Esophagus mucosa (tissue), 1 donor: Measurements from ENCODE around the gene RUNX1. TPM values are rescaled to one million over a fixed set of nuclear protein-coding genes. Genes with fewer than 3 reads are reported as not detected.

Source experiments
- ATAC-seq: fragments of 200-7000 bp; cut with Tn5 transposase; one replicate; pipeline ENCODE4 v1.9.1; 2020
- total RNA-seq: library from RNA; stranded (reverse); gene quantifications from one replicate; pipeline ENCODE4 v1.2.4, GENCODE V29; 2023
- donor health status: DM: yes; HTN: yes; CAD: no.

RUNX1 gene
- total RNA-seq, 1 donor from 2014 or later = 18.3 TPM

DNA sequence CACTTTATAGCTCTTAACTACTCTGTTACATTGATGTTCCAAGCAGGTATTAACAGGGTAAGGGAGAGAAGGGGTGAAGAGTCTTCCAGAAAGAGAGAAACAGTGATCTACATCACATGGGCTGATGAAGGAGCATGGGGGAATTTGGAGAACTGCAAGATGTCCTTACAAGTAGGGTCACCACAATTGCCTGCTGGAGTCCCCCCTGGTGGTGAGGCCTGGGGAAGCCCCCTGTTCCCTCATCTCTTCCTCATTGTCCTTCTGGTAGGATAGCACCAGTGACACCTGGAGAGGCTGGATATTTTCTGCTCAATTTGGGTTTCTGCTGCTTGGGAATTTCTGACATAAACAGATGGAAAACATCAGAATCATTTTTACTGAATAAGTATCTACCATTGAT, 126.6 kb downstream of the RUNX1 start:
- ATAC-seq = no peak

DNA sequence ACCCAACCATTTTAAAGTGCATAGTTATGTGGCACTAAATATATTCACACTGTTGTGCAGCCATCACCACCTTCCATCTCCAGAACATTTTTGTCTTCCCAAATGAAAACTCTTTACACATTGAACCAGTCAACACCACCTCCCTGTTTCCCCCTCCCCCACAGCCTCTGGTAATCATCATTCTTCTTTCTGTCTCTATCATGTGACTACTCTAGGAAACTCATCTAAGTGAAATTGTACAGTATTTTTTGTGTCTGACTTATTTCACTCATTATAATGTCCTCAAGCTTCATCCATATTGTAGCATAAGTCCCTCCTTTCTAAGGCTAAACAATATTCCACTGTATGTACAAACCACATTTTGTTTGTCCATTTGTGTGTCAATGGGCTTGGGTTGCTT, 128.0 kb downstream of the RUNX1 start:
- ATAC-seq = no peak

DNA sequence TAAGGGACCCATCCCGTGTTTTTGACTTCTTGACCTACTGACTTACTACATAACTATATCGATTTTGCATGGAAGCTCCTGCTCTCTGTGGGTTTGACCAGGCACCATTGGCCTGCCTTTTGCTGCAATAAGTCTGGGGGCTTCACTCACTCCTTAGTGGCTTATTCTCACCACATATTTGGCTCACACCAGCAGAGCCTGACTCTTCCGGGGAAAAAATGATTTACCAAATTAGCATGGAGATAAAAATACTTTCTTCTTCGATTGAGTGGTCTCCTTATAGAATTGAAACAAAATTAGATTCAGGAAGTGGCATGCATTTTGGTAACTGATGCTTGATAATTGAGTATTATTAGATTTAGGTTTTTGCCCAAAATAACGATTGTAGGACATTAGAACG, 129.7 kb downstream of the RUNX1 start:
- ATAC-seq = no peak

DNA sequence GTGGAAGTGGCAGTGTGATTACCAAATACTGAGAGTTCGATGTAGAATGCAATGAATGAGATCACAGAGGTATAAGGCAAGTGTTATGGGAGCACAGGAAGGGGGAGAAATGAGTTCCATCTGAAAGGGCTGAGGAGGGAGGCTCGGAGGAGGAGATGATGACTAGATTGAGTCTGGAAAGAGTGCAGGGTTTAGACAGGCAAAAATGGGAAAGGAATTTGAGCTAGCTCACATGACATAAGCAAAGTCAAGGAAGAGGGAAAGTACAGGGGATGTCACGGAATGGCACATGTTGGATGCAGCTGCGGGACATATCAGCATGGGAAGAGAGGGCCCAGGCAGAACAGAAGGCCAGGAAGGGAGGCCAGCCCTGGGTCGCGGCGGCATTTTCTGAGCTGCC, 132.7 kb downstream of the RUNX1 start:
- no peak for ATAC-seq

DNA sequence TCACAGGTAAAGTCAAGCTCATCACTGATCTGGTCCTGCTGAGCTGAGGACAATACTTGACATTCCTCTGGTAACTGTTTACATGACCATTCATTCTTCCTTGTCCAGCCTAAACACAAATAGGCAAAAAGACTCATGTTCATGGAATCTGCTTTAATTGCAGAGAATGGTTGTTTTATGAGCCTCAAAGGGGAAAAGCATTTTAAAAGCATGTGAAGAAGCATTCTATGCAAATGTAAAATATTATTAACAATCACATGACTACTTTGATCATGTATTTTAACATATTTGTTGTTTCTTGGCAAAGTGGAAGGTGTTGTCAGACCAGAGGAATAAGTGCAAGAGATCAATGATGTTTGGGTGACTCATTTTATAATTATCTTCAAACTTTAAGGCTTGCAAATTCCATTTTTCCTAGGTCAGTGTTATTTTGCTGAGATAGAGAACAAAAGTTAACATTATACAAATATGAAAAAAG, 133.7 kb downstream of the RUNX1 start:
- no peak for ATAC-seq

DNA sequence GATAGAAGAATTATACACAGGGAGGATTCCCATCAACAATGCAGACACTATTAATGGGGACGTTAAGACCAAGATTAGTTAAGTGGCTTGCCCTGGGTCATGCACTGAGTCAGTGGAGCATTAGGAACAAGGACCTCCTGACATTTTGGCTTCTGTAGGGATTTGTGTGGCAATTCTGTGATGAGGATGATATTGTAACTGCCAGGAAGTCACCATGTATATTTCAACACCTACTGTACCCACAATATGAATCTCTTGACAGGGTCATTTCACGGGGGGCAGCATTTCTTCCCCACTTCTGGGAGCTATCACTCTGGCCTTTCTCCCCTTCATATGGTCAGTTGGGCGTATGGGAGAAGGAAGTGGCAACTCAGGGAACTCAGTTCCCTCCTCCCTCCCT, 134.9 kb downstream of the RUNX1 start:
- no peak for ATAC-seq

DNA sequence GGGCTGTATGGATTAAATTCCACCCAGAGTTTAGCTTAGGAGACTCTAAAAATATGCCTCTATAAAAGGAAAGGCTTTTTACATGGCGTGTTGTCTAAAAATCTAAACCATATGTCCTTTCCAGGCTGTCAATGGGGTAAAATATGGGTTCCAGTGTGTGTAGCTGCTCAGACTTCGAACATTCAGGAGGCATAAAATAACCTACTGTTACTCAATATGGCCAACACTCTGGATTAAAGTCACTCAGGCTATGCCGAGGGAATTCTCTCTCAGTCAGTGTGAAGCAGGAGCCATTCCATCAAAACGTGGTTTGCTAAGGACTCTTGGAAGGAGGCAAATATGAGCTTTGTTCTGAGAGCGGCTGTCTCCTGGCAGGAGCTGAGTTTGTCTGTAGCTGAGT, 135.3 kb downstream of the RUNX1 start:
- ATAC-seq = no peak

DNA sequence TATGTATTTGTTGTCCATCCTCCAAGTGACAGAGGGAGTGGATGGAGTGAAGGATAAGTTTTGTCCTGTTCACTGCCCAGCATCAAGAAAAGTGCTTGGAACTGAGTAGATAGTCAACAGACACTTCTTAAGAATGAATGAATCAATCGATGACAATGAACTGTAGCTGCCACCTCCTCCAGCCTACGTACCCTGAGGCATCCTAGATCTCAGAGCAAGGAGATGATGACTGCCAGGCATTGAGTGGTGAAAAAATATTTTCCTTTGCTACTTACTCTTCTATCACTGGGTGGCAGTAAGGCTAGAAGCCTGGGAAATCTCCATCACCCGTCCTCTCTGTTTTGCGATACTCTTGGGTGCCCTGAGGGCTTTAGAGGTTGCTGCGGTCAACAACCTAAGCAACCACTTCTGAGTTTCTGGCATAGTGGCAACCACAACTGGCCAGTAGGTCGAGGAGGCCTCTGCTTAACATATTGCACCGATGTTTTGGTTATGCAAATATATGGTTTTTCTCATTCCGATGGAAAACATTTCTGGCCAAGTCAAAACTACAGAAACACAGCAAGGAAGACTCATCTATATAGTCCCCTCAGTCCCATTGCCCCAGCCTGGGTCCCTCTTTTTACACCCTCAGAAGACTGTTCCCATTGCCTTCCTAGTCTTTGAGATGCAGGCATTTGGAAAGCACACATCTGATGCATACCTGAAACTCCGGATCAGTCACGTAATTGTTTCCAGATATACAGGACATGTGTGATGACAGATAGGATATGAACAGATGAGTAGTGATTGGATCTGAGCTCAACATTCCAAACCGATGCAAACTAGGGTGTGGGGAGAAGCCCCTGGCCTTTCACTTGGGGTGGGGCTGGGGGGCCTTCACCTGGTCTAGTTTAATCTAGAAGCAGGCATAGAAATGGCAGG, 136.8 kb downstream of the RUNX1 start:
- ATAC-seq = no peak

DNA sequence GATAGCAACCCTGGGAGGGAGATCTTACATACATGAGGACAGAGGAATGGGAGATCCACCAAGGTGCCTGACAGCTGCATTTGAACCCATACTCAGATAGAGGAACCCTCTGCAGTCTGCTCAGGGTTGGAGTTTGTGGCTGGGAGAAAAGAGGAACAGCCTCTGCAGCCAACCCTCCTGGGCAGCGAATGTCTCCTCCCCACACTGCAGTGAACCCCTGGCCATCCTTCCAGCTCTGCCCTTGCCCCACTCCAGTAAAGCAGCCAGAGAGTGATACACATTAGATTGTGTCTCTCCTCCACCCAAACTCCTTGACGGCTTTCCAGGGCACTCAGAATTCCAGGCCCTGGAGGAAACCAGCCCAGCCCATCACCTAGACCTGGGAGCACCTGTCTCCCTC, 137.7 kb downstream of the RUNX1 start:
- no peak for ATAC-seq

DNA sequence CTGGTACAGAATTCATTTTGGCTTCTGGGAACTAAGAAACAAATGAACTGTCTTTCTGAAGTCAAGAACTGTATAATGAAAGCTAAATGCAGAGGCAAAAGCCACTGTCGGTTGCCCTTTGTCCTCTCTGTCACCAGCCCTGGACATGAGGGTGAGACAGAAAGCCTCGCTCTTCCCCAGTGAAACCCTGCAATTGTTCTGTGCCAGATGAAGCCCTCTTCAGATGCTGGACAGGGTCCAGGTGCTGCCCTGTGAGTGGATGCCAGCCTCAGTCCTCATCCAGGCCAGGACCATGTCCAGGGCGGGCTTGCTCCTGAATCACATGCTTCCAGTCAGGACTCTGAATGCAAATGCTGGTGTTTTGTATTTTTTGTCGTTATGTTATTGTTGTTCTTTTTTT, 138.7 kb downstream of the RUNX1 start:
- ATAC-seq = no peak

DNA sequence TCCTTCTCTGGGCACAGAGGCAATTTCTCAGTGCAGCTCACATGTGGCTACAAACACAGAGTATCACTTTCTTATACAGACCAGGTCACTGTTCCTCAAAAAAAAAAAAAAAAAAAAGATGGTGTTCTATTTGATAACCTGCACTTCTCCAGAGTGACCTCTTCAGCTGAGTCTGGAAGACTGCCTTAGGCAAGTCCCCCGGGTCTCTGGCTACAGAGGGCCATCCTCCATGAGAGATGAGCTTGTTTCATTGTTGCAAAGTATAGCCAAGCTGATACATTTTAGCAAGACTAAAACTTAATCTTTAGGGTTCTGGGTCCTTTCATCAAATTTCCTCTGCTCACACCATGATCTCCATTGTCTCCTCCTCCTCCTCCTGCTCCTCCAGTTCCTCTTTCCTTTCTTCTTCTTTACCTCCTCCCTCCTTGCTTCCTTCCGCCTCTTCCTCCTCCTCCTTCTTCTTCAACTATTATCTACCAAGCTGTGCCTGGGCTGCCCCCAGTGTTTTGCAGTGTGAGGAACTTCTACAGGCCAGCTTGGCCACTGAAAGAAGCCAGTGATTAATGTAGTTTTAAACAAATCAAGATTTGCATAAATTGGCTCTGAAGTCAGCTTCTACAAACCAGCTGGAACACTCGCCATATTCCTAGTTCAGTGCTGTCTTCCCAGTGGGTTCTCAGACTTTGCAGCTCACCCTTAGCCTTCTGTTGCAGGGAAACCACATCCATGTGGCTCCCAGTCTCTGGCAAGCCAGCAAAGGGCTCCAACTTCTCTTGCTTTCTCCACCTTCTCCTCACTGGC, 139.4 kb downstream of the RUNX1 start:
- no peak for ATAC-seq

DNA sequence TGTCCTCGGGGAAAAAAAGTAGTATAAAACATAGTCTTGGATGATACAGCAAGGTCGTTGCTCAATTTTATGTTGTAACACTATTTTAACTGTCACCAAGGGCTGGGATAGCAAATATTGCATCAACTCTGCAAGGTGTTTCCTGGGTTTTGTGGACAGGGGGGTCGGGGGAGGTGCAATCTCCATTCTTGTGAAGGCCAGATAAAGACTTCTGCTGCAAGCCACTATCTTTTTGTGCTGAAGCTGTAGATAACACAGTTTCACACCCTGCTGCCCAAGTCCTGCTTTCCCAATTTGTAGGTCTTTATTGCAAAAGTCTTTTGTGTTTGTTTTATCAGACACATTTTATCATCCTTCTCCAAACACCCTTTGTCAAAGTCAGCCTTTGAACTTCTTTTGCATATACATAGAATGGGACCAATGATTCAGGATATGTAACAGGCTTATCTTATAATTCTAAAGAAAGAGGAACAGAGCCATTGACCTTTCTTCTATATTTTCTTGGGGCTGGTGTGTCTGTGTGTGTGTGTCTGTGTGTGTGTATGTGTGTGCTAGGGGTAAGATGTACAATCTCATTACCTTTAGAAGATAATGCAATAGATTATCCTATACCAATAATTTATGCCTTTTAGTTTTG, 140.6 kb downstream of the RUNX1 start:
- ATAC-seq = no peak

DNA sequence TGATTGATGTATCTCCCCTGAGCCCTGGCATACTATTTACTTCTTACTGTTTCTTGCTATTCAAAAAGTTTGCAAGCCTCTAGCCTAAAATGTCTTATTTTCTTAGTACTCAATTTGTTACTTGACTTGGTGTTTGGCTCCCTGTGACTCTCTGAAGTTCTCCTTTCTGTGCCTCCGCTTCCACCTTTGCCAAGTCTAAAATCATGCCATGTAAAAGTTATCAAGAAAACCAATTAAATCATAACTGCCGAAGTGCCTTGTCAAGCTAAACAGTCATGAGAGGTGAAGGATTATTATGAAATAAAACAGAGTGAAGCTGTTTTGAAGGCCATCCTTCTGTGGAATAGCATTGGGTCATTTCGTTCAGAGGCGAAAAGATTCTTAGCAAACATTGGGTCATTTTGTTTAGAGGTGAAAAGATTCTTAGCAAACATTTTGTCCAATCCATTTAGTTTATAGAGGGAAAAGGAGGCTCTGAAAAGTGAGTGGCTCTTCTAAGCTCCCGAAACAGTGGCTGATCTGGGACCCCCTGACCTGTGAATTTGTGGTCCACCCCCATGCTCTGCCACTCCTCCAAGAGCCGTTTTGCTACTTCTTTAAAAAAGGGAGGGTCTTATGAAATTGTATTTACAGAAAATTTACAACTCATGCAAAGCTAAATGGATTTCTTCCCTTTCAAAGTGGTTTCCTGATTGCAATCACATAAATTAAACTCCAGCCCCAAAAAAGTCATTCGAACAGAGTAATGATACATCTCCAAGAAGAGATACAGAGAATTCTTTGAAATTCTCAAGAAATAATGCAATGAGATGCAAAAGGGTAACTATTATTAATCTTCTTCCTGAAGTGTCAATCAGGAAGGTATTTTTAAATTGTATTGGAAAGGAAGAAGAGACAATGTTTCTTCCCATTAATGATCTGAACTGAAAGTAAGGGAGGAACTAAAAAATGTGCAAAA, 141.4 kb downstream of the RUNX1 start:
- ATAC-seq = no peak

DNA sequence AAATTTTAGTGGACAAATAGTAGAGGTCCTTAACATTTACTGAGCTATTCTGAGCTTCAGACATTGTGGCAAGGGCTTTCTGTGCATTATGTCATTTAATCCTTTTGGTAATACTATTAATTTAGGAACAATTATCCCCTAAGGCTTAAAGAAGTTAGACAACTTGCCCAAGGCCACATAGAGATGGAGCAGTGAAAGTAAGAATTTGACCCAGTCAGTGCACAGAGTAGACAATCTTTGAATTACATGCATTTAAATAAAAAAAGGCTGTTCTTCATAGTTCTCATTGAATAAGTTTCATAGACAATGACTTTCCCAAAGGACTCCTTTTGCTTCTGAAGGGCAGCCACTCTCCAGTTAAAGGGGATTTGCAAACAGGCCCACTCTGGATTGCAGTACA, 142.7 kb downstream of the RUNX1 start:
- ATAC-seq = no peak

DNA sequence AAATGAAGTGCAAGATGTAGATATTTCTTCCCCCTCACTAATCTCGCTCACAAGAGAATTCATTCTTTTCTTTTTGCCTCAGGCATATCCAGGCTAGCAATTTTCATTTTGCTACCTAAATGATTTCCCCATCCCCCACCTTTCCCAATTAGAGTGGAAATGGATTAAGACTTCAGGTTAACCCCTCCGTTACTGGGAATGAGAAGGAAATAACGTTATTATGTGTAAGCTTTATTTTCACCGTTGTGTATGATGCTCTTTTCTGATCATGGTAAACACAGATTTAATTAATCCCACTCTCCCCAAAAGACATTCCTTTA, 143.9 kb downstream of the RUNX1 start:
- ATAC-seq = no peak

DNA sequence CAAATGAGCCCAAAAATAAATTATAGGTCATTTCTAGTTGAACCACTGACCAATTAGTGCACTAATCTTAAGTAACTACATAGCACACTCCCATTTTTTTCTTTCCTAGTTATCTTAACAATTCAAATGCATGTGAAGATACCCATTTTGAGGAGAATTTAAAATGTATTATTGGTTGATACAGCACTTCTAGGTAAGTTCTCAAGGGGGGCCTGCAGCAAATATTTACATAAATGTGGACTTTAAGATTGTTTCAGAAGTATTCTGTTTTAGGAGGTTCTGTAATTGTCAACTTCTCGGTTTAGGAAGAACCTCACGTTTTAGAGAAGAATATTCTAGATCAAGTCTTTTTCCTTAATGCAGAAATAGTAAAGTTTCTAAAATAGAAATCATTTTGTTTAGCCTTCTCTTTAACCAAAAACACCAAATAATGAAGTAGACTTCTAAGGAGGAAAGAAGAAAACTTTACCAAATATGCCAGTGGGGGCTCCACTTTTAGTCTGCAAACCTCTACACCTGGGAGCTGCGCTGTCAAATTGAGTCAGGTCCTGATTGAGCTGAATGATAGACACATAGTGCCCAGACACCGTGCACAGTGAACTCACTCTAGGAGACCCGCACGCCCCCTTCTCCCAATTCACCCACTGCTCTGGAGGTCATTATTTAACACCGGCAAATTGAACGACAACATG, 144.4 kb downstream of the RUNX1 start:
- no peak for ATAC-seq

DNA sequence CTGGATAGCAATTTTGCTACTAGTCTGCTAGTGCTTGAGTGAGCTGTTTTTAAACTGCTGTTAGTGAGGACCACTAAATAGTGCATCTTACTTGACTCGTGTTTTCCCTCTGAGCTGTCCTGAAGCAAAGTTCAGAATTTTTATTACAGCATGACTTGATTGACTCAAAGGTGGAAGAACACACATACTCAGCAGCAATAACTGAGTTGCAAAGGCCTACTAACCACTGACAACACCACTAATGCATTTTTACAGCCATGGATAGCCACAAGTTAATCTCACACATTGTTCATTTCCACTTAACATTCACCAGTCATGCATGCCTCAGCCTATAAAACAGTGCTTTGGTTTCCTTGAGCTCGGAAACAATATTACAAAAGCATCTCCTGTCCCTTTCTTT, 148.7 kb downstream of the RUNX1 start:
- peak; percentile 78 for ATAC-seq

DNA sequence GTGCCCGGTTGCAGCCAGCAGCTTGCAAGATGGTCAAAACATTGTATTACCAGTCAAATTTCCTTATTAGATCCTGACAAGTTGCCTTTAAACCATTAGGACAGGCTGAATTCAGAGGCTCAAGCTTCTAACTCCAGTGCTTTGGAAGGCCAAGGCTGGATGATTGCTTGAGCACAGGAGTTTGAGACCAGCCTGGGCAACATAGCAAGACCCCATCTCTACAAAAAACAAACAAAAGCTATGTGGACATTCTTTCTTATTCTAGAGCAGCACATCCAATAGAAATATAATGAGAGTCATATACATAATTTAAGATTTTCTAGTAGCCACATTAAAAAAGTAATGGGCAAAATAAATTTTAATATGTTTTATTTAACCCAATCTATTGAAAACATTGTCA, 149.3 kb downstream of the RUNX1 start:
- ATAC-seq = no peak

DNA sequence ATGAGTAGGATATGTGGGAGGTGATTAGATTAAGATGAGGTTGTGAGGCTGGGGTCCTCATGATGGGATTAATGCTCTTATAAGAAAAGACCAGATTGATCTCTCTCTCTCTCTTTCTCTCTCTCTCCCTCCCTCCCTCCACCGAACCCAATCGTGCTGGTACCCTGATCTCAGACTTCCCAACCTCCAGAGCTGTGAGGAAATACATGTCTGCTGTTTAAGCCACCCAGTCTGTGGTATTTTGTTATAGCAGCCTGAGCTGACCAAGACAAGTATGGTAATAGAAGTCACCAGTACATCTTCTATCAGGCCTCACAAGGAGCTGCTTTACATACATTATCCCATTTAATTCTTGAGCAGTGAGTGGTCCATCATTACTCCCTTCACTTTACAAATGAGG, 149.8 kb downstream of the RUNX1 start:
- no peak for ATAC-seq

DNA sequence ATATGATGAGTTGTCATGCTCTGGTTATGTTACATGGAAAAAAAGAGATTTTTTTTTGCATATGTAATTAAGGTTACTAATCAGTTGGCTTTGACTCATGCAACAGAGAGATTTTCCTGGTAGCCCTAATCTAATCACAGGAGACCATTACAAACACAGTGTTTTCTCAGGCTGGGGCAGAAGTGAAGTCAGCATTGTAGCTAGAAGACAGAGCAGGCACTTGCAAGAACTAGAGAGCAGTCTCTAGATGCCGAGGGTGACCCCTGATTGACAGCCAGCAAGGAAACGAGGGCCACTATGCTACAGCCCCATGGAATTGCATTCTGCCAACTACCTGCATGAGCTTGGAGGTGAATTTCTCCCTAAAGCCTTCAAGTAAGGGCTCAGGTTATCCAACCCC, 151.3 kb downstream of the RUNX1 start:
- no peak for ATAC-seq

DNA sequence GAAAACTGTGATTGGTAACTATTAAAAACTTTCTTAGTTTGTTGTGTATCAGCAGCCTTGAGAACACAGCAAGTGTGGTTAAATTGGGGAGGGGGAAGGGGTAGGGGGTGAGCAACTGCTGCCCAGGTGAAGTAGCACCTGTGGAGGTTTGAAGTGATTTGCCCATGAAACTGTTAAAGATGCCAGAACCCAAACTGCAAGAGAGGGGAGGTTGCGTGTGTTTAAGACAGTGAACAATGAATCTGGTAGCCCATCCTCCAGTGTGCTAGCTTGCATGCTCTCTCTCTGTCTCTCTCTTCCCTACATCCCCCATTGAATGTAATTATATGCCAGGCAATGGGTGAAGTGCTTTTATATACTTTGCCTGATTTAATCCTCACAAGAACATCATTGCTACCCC, 154.7 kb downstream of the RUNX1 start:
- ATAC-seq = no peak

DNA sequence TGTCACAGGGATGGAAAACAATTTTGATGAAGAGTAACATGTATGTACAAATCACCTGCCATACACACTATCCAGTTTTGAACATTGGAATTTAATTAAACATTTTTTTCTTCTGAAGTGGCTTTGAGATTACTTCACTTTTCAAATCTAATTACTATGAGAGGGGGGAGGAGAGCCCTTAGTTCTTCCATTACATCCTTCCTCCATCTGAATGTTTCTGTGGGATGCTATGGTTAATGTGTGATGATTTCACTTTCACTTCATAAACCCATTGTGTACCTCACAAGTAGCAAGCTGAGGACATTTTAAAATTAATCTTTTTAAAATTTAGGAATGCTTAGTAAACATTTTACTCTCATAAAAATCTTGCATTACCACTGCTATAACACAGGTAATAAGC, 156.9 kb downstream of the RUNX1 start:
- ATAC-seq = no peak
